KMS-11 (cell line): Measurements from ENCODE around the gene SHISA3.

Experiments
- H2AFZ ChIP-seq: fragments of 200-600 bp; sonication (generic); 2 replicates; pipeline ENCODE4 v1.6.1; 2016; ENCODE audit warnings: antibody characterized with exemption, mixed run types, low read depth
- H3K27ac ChIP-seq: fragments of 200-600 bp; sonication (generic); 2 replicates; pipeline ENCODE4 v1.6.1; 2016; ENCODE audit warnings: mild to moderate bottlenecking, mixed run types
- H3K27me3 ChIP-seq: fragments of 200-600 bp; sonication (generic); 2 replicates; pipeline ENCODE4 v1.6.1; 2017; ENCODE audit warnings: mild to moderate bottlenecking, low read depth, mixed run types, moderate library complexity; ENCODE audit not compliant: insufficient read depth
- H3K36me3 ChIP-seq: fragments of 200-600 bp; sonication (generic); 2 replicates; pipeline ENCODE4 v1.6.1; 2017; ENCODE audit warnings: mild to moderate bottlenecking, mixed run types; ENCODE audit not compliant: insufficient read depth
- H3K4me1 ChIP-seq: fragments of 200-600 bp; sonication (generic); 2 replicates; pipeline ENCODE4 v1.6.1; 2016; ENCODE audit warnings: mild to moderate bottlenecking, low read depth, mixed run types; ENCODE audit not compliant: poor library complexity, severe bottlenecking
- H3K4me2 ChIP-seq: fragments of 200-600 bp; sonication (generic); 2 replicates; pipeline ENCODE4 v1.7.0; 2016; ENCODE audit warnings: mild to moderate bottlenecking, mixed run types
- H3K4me3 ChIP-seq: fragments of 200-600 bp; sonication (generic); IDR thresholded peaks from 2 replicates; pipeline ENCODE4 v1.6.1; 2017; ENCODE audit warnings: low read depth, low read length, mixed read lengths; ENCODE audit not compliant: insufficient read depth
- H3K79me2 ChIP-seq: fragments of 200-600 bp; sonication (generic); 2 replicates; pipeline ENCODE4 v1.6.1; 2016; ENCODE audit warnings: low read depth, mixed run types; ENCODE audit not compliant: insufficient read depth
- H3K9ac ChIP-seq: fragments of 200-600 bp; sonication (generic); 2 replicates; pipeline ENCODE4 v1.6.1; 2016; ENCODE audit warnings: mild to moderate bottlenecking, mixed run types
- H4K20me1 ChIP-seq: fragments of 200-600 bp; sonication (generic); 2 replicates; pipeline ENCODE4 v1.6.1; 2016; ENCODE audit warnings: mild to moderate bottlenecking, mixed run types; ENCODE audit not compliant: insufficient read depth
- CTCF ChIP-seq: fragments of 200-600 bp; sonication (generic); conservative IDR thresholded peaks from 2 replicates; pipeline ENCODE4 v1.6.1; 2017; ENCODE audit warnings: low read depth, mild to moderate bottlenecking, antibody characterized with exemption, low read length, moderate library complexity, mixed read lengths

The SHISA3 gene

GRCh38 chr4:42381666-42382065 is 15.6 kb upstream of the SHISA3 start:
- no peak for TF ChIP-seq CTCF
- Histone ChIP-seq H3K27ac (no peak overlapping the region), H3K36me3 (no peaks in the 10 kb centered on the region), H3K4me2 (no peak overlapping the region), H2AFZ (no peak overlapping the region), H3K9ac (no peak overlapping the region), H3K27me3 (no peaks in the 10 kb centered on the region), H3K4me1 (no peaks in the 10 kb centered on the region), H3K4me3 (no peak overlapping the region), H3K79me2 (no peaks in the 10 kb centered on the region), H4K20me1 (no peaks in the 10 kb centered on the region)

GRCh38 chr4:42385516-42385915 is 11.8 kb upstream of the SHISA3 start:
- no peak overlapping the region for H2AFZ ChIP-seq
- H3K4me3 ChIP-seq, result no peak overlapping the region
- no peaks in the 10 kb centered on the region for H3K4me1 ChIP-seq
- H3K9ac ChIP-seq, result no peak overlapping the region
- H3K79me2 ChIP-seq, result no peaks in the 10 kb centered on the region
- no peaks in the 10 kb centered on the region for H3K27me3 ChIP-seq
- no peaks in the 10 kb centered on the region for H4K20me1 ChIP-seq
- no peak for TF ChIP-seq CTCF
- H3K36me3 ChIP-seq, result no peaks in the 10 kb centered on the region
- H3K4me2 ChIP-seq, result no peak overlapping the region
- no peak overlapping the region for H3K27ac ChIP-seq

GRCh38 chr4:42390622-42391354 is 6.5 kb upstream of the SHISA3 start:
- H2AFZ ChIP-seq, result no peak overlapping the region
- no peaks in the 10 kb centered on the region for H3K36me3 ChIP-seq

GRCh38 chr4:42391355-42391664 is 6.0 kb upstream of the SHISA3 start:
- Histone ChIP-seq H3K79me2 (no peaks in the 10 kb centered on the region), H3K4me1 (no peaks in the 10 kb centered on the region), H3K4me3 (no peak overlapping the region), H3K27ac (no peak overlapping the region), H3K4me2 (no peak overlapping the region), H3K9ac (no peak overlapping the region), H3K36me3 (no peaks in the 10 kb centered on the region), H3K27me3 (no peaks in the 10 kb centered on the region), H2AFZ (no peak overlapping the region), H4K20me1 (no peaks in the 10 kb centered on the region)
- no peak for TF ChIP-seq CTCF

More at GRCh38 chr4:42390622-42391354, 6.5 kb upstream of the SHISA3 start:
- Histone ChIP-seq H4K20me1 (no peaks in the 10 kb centered on the region), H3K27me3 (no peaks in the 10 kb centered on the region), H3K79me2 (no peaks in the 10 kb centered on the region), H3K4me1 (no peaks in the 10 kb centered on the region), H3K27ac (no peak overlapping the region), H3K4me2 (no peak overlapping the region), H3K9ac (no peak overlapping the region), H3K4me3 (no peak overlapping the region)
- no peak for TF ChIP-seq CTCF
